Stimulated activated naive CD4-positive, alpha-beta T cell treated with Interleukin-2 at 50 U/mL for 16 hours (primary cell): ENCODE results near the gene HOXA3.

Experiments
- DNase-seq: peaks from one replicate; lab custom pipeline; 2025; lab: John Stamatoyannopoulos, UW

Gene HOXA3

GRCh38 chr7:27151931-27152815, at the start of gene HOXA3:
Gene HOXA3 (minus strand): TSS chr7:27152583. CDS start chr7:27110640, 41,943 bp downstream.
- DNase-seq, result no peak

- no peak for DNase-seq
These were observed 49.2 kb upstream of the HOXA3 start for GRCh38 chr7:27201580-27202017.

DNA sequence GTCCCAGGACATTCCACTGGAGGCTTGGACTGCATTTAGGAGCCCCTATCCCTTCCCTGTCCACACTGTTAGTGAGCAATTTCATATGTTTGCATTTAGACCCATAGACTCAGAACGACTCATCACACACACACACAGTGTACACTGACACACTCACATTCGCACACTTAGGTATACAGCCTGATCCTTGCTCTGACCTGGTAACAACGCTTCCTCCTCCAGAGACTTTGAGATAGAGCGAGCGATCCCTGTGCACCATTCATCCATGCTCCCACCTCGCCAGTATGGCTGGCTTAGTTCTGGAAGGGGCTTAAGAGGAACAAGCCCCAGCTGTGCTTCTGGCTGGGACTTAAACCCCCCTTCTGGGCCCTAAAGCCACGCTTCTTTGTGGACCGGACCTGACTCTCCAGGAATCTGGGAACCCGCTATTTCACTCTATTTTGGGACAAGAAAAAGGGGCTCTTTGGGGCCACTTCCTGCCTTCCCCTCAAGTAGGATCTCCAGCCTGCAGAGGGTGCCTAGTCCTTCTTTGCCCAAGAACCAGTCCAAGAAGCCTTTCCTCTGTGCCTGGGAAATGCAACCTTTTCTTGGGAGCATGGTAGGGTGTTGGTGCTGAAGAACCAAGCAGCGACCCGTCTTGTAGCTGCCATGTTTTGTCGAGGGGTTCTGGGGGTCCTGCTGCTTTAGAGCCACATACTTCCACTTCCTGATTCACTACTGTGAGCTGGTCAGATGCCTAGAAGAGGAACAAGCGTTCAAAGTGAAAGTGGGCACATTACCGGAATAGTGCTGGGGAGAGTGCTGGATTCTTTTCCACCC, 48.6 kb upstream of the HOXA3 start:
- DNase-seq, result no peak

DNA sequence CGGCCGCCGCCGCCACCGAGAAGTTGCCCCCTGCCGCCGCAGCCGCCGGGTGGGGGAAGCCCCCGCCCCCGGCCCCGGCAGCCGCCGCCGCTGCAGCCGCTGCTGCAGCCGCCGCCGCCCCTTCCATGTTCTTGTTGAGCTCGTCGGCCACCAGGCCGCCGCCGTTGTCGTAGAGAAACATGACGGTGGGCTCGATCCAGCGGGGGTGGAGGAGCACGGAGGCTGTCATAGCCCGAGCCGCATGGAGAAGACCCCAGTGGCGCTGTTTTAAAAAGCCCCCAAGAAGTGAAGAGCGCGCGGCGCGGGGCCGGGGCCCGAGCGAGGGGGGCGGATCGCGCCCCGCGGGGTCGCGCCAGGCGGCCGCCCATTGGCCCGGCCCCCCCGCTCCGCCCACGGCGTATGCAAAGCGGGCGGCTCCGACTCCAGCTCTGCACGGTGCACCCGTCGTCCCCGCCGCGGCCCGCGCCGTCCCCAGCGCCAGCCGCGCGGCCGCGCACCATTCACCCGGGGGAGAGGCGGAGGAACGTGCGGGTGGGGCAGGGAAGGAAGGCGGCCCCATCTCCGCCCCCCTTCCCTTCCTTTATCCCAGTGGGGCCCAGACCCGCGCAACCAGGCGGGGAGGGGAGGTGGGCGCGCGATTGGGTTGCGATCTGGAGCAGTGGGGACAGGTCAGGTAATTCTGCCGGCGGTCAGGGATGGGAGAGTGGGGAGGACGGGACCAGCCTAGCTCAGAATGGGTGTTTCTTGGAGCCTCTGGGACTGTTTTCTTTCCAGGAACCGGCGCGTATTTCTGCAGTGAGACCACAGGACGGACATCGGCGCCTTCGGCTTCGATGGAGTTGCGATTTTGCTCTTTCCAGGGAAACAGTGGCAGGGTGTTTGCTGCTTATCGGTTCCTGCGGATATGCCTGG, 47.7 kb upstream of the HOXA3 start, which contains the start of gene HOXA13:
TSS of gene HOXA13 (minus strand) at position 243 of the 912 bp plus-strand sequence. CDS start at position 229, 14 bp downstream.
- no peak for DNase-seq

GRCh38 chr7:27198871-27199801, 46.8 kb upstream of the HOXA3 start:
- no peak for DNase-seq

DNA sequence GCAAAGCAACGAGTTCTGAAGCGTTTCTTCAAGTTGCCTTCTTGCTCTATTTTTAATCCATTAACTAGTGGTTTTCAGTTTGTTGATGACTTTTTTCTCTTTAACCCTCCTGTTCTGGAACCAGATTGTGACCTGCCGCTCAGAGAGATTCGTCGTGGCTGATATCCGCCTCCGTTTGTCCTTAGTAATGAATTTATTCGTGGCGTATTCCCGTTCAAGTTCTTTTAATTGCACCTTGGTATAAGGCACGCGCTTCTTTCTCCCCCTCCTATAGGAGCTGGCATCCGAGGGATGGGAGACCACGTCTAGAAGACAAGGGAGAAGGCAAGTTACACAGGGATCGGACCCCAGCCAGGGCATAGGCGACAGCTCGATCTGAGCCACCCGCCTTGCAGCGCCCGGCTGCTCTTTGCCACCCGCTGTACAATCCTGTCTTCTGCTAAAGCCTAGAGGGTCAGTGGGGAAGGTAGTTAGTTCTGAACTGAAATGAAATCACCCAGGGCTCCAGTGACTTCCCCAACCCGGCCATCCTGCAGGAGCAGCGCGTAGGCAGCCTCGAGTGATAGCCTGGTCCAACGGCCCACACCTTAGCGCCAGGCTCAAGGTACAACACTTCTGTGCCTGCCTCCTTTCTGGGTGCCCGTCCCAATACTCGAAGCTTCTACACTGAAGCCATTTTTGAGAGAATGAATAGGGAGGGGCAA, 45.9 kb upstream of the HOXA3 start:
- no peak for DNase-seq

DNA sequence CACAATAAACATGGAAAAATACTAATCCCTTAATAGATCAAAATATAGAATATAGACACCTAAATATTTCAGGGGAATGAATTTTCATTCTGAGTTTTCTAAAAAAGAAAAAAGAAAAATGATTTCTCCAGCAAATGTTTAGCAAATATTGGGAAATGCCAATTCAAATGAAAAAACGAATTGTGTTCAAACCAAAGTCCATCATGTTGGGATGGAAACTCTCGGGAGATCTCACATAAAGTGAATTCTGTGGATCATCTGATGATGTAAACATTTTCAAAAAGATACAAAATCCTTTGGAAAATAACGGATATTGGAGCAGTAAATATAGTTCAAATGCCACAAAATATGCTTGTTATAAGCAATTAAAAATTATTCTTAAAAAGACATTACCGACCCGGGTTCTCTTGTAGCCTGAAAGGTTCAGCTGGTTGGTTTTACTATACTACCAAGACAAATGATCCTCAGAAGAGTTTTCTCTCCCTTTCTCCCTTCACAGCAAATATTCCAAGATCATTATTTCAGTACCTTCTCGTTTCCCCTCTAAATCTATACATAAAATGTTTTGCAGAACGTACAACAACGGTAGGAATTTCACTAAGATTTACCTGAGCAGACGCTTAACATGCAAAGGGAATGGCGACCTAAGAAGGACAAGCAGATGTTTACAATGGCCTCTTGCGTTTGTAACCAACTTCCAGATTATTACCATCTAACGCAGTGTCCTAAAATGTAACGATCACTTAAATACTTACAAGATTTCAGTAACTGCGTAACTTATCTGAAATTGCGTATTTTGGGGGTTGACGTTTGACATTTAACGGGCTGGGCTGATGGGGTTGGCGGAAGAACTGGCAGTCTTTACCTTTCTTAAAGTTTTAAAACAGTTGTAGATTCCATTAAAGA, 45.0 kb upstream of the HOXA3 start:
- no peak for DNase-seq

DNA sequence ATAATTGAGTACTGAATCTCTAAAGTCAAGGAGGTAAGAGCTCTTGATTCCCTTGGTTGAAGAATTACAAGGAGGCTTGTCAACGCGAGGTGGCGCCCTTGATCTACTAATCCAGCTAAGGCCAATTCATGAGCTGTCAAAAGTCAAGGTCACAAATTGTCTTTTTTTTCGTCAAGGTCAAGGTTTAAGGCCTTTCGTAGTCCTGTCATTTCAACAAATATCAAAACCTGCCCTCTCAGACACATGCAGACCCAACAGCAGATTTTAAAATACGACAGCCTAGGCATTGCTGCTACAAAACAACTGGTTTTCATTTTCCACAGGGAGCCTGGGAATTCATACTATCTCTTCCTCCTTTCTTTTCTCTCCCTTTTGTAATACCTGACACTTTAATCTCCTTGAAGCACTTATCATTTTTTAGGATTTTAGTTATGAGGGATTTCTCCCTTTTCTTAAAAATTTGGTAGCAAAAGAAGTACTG, 43.9 kb upstream of the HOXA3 start:
- DNase-seq, result peak; percentile 78

DNA sequence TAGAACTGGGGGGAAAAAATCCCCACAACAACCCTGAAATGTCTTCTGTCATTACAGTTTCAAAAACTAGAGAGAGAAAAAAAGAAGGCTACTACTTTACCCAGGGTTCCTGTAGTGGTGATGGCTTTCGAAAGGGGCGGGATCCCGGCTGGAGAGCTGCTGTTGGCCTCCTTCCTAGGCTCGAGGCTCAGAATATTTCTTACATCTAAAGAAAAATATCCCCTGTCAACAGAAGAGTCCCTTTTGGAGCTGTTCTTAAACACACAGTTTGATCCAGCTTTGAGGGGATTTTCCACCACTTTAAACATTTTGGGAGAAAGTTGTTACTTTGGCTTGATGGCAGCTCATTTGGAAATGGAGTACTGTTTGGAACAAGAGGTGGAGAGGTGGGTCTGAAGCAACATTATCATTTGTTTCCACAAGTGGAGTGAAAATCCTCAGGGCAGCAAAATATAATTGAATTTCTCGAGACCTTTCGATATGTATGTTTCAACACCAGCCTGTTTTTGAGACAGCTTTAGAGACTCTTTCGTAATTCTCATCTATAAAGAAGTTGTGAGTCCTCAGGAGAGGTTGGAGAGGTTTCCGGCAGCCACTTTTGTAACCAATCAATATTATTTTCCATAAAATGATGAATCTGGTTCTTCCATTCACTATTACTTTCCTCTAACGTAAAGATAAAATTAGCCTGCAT, 42.5 kb upstream of the HOXA3 start:
- no peak for DNase-seq

DNA sequence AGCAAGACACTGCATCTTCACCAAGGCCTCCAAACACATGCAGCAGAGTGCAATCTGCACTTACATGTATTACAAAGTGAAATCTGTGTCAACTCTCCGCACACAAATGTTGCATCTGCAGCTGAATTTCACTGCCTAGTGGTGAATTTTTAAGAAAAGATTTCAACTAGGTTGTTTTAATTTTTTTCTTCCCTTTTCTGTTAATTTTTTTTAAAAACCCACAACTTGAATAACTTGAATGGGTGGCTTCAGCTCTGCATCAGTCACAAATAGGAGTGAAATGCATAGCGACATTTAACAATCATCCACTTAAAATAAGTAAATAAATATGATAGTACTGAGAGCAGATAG, 41.6 kb upstream of the HOXA3 start:
- DNase-seq, result no peak

GRCh38 chr7:27193335-27194001, 41.1 kb upstream of the HOXA3 start:
- DNase-seq, result no peak

GRCh38 chr7:27192546-27193334, 40.4 kb upstream of the HOXA3 start:
- no peak for DNase-seq

DNA sequence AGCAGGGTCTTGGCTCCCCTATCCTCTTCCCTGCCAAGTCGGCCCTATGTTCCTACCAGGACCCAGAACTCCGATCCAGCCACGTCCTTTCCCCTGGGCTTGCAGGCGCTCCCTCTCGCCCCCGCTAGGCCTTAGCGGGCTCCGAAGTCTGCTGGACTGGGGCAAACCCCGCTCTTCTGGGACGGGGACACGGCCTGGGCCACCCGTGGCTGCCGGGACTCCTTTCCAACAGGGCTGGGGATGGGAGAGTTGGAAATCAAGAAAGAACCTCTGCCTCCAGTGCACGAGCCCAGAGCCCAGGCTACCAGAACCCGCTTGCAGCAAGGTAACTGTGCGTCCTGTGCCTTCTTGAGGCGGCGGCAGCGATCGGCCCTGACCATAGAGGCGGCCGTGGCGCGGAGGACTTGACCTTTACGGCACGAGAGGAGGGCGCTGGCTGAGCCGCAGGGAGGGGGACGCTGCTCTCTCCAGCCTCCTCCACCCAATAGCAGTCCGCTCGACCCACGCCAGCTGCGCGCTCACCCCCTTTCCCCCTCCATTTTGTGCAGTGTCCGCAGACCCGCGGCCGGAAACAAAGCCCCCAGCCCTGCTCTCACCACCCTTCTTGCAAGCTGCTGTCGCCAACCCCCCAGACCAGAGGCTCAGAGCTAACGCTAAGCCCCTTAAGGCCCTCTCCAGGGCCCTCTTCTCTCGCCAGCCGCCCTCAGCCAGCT, 39.6 kb upstream of the HOXA3 start:
- DNase-seq, result no peak

DNA sequence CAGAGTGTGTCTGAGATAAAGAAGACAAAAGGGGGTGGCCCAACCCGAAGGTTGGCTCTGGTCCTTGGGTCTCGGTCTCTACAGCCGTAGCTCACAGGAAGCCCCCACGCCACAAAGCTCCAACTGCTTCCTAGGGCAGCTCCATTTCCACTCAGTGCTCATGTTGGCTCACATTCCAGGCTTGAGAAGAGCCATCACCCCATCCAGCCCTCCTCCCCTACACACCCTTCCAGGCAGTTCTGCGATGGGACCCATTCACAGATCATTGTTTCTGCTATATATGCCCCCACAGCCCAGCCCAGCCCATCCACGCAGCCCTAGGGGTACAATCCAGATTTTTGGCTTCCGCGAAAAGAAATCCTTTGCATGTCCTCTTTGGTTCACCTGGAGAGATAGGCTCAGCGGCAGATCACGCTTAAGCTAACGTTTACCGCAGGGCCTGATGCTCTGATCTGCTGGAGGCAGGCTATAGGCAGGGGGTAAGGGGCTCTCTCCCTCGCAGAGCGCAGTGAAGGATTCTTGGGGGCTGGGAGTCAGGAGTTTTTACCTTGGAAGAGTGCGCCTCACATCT, 38.9 kb upstream of the HOXA3 start:
- DNase-seq, result no peak

- DNase-seq, result no peak
These were observed 37.8 kb upstream of the HOXA3 start for GRCh38 chr7:27189997-27190748.
